Adipocyte (in vitro differentiated cells): ENCODE results near the gene RSU1.

ENCODE experiments used
- DNase-seq: peaks from one replicate; pipeline ENCODE4 v3.0.0-alpha.2; 2015; ENCODE audit warnings: low read depth
- H3K27me3 ChIP-seq: replicated peaks from 2 replicates; pipeline ENCODE4 v1.7.0; 2013; ENCODE audit warnings: mild to moderate bottlenecking, low read length, moderate library complexity; ENCODE audit not compliant: control insufficient read depth, insufficient read depth
- H3K36me3 ChIP-seq: 2 replicates; pipeline ENCODE4 v1.7.0; 2013; ENCODE audit warnings: low read length, mild to moderate bottlenecking, moderate library complexity; ENCODE audit not compliant: control insufficient read depth, insufficient read depth, severe bottlenecking
- H3K4me1 ChIP-seq: 2 replicates; pipeline ENCODE4 v1.7.0; 2013; ENCODE audit warnings: mild to moderate bottlenecking, low read length, moderate library complexity; ENCODE audit not compliant: control insufficient read depth, insufficient read depth
- H3K4me3 ChIP-seq: 2 replicates; pipeline ENCODE4 v1.7.0; 2013; ENCODE audit warnings: mild to moderate bottlenecking, low read length, moderate library complexity
- H3K9ac ChIP-seq: 2 replicates; pipeline ENCODE4 v1.7.0; 2013; ENCODE audit warnings: mild to moderate bottlenecking, low read length, moderate library complexity
- H3K9me3 ChIP-seq: 2 replicates; pipeline ENCODE4 v1.7.0; 2013; ENCODE audit warnings: mild to moderate bottlenecking, low read length, moderate library complexity; ENCODE audit not compliant: control insufficient read depth

Gene RSU1

DNA sequence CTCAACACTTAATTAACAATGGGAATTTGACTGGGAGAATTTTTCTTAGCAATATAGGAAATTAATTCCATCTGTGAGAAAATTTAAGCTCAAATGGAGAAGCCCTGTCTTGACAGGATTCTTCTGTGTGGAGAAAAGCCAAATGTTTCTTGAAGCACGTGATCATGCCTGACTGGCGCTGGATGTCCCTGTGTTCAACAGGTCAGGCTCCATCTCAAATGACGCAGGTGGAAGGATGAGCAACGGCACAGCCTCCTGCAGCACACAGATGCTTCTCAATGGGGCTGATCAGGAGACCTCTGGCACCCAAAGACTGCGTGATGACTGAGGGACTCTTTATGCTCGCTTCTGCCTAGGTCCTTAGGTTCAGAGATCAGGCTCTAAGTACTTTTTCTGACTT is 143.8 kb downstream of the RSU1 start:
- no peak overlapping the region for H3K4me3 ChIP-seq
- peaks cover 26% of the 10 kb centered on the region for H3K36me3 ChIP-seq
- no peaks in the 10 kb centered on the region for H3K9me3 ChIP-seq
- DNase-seq, result no peak
- H3K9ac ChIP-seq, result no peak overlapping the region
- H3K4me1 ChIP-seq, result no peaks in the 10 kb centered on the region
- no peaks in the 10 kb centered on the region for H3K27me3 ChIP-seq

DNA sequence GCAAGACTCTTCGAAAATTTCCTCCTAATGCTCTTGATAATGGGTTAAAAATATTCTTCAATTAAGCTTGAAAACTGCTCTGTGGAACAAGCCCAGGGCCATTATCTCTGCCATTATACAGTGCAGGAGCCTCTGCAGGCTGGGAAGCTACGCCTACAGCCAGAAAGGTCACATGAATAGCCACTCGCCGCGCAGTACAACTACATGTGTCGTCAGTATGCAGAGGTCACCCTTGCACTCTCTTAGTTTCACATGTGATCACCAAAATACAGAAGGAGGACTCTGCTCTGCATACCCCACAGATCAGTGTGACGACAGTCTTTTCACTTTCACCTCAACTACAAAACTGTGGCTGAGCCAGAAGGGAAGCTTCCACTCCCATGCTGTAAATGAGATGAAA is 153.8 kb downstream of the RSU1 start:
- DNase-seq, result no peak

GRCh38 chr10:16662923-16663322 is 154.3 kb downstream of the RSU1 start:
- Histone ChIP-seq H3K9ac (no peak overlapping the region), H3K4me1 (no peaks in the 10 kb centered on the region), H3K36me3 (peaks cover 4% of the 10 kb centered on the region), H3K27me3 (no peaks in the 10 kb centered on the region), H3K9me3 (no peaks in the 10 kb centered on the region), H3K4me3 (no peak overlapping the region)
- no peak for DNase-seq

More for the DNA sequence above, 153.8 kb downstream of the RSU1 start:
- Histone ChIP-seq H3K9me3 (no peaks in the 10 kb centered on the region), H3K27me3 (no peaks in the 10 kb centered on the region), H3K4me1 (no peaks in the 10 kb centered on the region), H3K36me3 (peaks cover 7% of the 10 kb centered on the region), H3K4me3 (no peak overlapping the region), H3K9ac (no peak overlapping the region)

DNA sequence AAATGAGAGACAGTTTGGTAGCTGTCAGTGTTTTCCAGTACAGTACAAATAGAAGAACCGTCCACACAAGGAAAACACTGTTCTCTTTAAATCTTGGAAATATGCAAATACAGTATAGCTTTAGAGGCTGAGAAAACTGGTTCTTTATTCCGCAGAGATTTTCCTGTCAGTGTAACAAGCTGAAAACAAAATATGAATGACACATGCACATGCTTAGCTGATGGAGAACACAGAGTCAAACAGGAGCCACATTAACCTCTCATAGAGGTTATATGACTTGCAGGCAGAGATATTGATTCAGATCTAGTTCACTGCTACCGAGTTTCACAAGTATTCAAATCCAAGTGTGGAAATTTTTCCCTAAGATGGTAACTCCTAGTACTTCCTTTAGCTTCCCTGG is 160.3 kb downstream of the RSU1 start:
- Histone ChIP-seq H3K9ac (no peak overlapping the region), H3K36me3 (no peaks in the 10 kb centered on the region), H3K27me3 (no peaks in the 10 kb centered on the region), H3K9me3 (no peaks in the 10 kb centered on the region), H3K4me1 (no peaks in the 10 kb centered on the region), H3K4me3 (no peak overlapping the region)
- DNase-seq, result no peak

DNA sequence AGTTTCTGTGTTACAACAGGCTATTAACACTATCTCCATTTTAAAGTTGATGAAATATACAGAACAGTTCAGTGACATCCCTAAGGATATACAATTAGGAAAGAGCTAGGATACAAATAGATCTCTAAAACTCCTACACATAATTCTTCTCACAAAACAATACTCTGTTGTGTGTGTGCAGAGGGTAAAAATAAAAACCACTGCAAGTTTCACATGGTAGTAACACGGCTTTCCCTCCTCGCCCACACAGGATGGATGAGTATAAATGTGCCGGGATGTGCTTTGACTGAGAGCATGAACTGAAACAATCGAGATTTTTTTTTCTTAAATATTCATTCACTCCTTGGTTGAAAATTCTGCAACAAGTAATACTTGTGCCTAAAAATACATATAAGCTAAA is 164.0 kb downstream of the RSU1 start:
- H3K27me3 ChIP-seq, result no peaks in the 10 kb centered on the region
- H3K4me1 ChIP-seq, result no peaks in the 10 kb centered on the region
- no peaks in the 10 kb centered on the region for H3K9me3 ChIP-seq
- no peak for DNase-seq
- H3K9ac ChIP-seq, result no peak overlapping the region
- H3K4me3 ChIP-seq, result no peak overlapping the region
- no peaks in the 10 kb centered on the region for H3K36me3 ChIP-seq

GRCh38 chr10:16652154-16652553 is 165.1 kb downstream of the RSU1 start:
- Histone ChIP-seq H3K9ac (no peak overlapping the region), H3K36me3 (no peaks in the 10 kb centered on the region), H3K27me3 (no peaks in the 10 kb centered on the region), H3K4me1 (no peaks in the 10 kb centered on the region), H3K9me3 (no peaks in the 10 kb centered on the region), H3K4me3 (no peak overlapping the region)
- DNase-seq, result peak; percentile 9

DNA sequence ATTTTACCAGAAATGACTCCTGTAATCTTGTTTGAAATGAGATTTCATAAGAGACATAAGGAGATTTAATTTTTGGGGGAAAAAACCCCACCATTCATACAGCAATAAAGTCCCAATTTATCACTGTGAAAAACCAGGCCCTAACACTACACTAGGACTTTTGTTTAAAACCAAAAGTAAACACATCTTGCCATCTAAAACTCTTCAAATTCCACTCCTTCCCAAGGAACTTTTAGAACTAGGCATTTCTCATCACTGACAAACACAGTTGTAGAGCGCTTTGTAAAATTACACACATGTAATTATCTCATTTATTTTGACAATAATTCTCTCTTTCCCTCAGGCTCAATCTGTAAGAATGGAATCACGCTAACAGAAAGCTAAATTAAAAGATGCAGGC is 167.5 kb downstream of the RSU1 start:
- H3K9me3 ChIP-seq, result no peaks in the 10 kb centered on the region
- no peaks in the 10 kb centered on the region for H3K27me3 ChIP-seq
- no peak overlapping the region for H3K4me3 ChIP-seq
- no peak overlapping the region for H3K9ac ChIP-seq
- no peaks in the 10 kb centered on the region for H3K4me1 ChIP-seq
- H3K36me3 ChIP-seq, result no peaks in the 10 kb centered on the region
- DNase-seq, result no peak

- no peaks in the 10 kb centered on the region for H3K27me3 ChIP-seq
- no peak overlapping the region for H3K4me3 ChIP-seq
- no peak for DNase-seq
- no peaks in the 10 kb centered on the region for H3K36me3 ChIP-seq
- H3K4me1 ChIP-seq, result no peaks in the 10 kb centered on the region
- H3K9me3 ChIP-seq, result no peaks in the 10 kb centered on the region
- no peak overlapping the region for H3K9ac ChIP-seq
Measured at GRCh38 chr10:16648366-16648765, 168.9 kb downstream of the RSU1 start.

DNA sequence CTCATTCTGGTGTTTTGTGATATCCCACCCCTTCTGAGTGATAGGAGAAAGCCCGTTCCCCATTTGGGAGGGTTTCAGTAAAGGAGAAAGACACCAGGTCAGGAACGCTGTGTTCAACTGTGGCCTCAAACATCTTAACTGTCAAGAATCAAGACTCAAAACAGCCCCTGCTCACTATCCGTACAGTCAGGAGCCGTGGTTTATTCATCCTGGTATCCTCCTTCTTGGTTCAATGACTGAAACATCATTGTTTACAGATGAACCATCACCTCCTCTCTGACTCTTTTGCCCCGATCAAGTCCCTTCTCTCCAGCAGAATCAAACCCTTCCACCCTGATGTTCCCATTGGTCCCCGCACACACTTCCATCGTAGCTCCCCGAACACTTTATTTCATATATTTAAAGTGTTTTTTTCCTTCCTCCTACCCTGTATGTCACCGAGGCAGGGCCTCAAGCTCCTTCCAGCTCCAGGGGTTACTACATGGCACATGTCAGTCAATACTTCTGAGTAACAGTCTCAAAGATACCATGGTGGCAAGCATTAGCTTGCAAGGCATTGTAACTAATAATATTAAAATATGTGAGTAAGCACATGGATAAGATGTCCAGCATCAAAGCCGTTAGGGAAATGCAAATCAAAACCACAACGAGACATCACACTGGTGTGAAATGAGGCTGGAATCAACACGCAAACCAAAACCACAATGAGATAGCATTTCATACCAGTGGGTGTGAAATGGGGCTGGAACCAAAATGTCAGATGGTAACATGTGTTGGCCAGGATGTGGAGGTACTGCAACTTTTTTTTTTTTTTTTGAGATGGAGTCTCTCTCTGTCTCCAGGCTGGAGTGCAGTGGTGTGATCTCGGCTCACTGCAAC is 170.8 kb downstream of the RSU1 start:
- Histone ChIP-seq H3K4me3 (no peak overlapping the region), H3K9ac (no peak overlapping the region), H3K4me1 (no peaks in the 10 kb centered on the region), H3K9me3 (no peaks in the 10 kb centered on the region), H3K36me3 (no peaks in the 10 kb centered on the region), H3K27me3 (no peaks in the 10 kb centered on the region)
- DNase-seq, result no peak

- no peak overlapping the region for H3K9ac ChIP-seq
- no peaks in the 10 kb centered on the region for H3K27me3 ChIP-seq
- no peaks in the 10 kb centered on the region for H3K9me3 ChIP-seq
- DNase-seq, result no peak
- no peak overlapping the region for H3K4me3 ChIP-seq
- H3K4me1 ChIP-seq, result no peaks in the 10 kb centered on the region
- H3K36me3 ChIP-seq, result no peaks in the 10 kb centered on the region
Measured at GRCh38 chr10:16644146-16644545, 173.1 kb downstream of the RSU1 start.

- no peak overlapping the region for H3K4me3 ChIP-seq
- no peaks in the 10 kb centered on the region for H3K36me3 ChIP-seq
- no peaks in the 10 kb centered on the region for H3K27me3 ChIP-seq
- DNase-seq, result no peak
- H3K9ac ChIP-seq, result no peak overlapping the region
- no peaks in the 10 kb centered on the region for H3K4me1 ChIP-seq
- no peaks in the 10 kb centered on the region for H3K9me3 ChIP-seq
Measured at GRCh38 chr10:16643502-16643901, 173.7 kb downstream of the RSU1 start.

DNA sequence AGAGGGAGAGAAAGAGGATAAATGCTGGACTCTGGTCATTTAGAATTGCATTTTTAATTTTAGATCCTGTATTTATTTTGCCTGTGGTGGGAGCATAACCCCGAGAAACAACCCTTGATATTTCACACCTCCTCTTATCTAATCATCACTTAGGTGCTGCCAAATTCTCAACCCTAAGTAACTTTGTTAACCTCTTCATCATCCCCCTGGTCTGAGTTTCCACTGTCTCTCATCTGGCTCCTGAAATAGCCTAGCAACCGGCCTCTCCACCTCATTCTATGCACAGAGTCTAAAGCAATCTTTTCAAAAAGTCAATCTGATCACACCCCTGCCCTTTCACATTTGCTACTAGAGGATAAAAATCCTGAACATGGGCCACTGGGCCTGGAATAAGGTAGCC is 177.1 kb downstream of the RSU1 start:
- no peaks in the 10 kb centered on the region for H3K9me3 ChIP-seq
- no peak for DNase-seq
- H3K4me1 ChIP-seq, result no peaks in the 10 kb centered on the region
- no peaks in the 10 kb centered on the region for H3K27me3 ChIP-seq
- H3K4me3 ChIP-seq, result no peak overlapping the region
- H3K9ac ChIP-seq, result no peak overlapping the region
- no peaks in the 10 kb centered on the region for H3K36me3 ChIP-seq
